ENCODE measurements around the gene MPP4. TPM values are rescaled to one million over a fixed set of nuclear protein-coding genes. Genes with fewer than 3 reads are reported as not detected.

MPP4 gene
- total and polyA plus RNA-seq, 2 of the 13 experiments (the other 11 are each of a cell fraction or from before 2014, with no cell fraction given): not detected

GRCh38 chr2:201707753-201708152, 9.3 kb upstream of the MPP4 start (continued):
- TF ChIP-seq ZBTB40 (IDR thresholded peaks at IDR 0.05) (no peak), ZBTB40 (CRISPR knock-in tag; IDR thresholded peaks at IDR 0.05) (no peak)

- BruUV-seq (replicated peaks): no TSS peak
- ATAC-seq (no peak), FAIRE-seq (no peak), DNase-seq (ENCODE audit: low spot score) (no peak)
- no peak overlapping the region for H3K27ac ChIP-seq (ENCODE audit: extremely low read length, insufficient read depth, low read length)
- H3K27me3 ChIP-seq (ENCODE audit: control insufficient read depth in 1 of 2, insufficient read depth in 2 of 2, low read length in 2 of 2): no peaks in the 10 kb centered on the region
- H3K4me3 ChIP-seq (replicated peaks in 1 of 3; ENCODE audit: insufficient read depth in 1 of 3, low read depth in 2 of 3, low read length in 3 of 3): no peak overlapping the region
- in situ Hi-C loops (cut with HindIII; ENCODE audit: extremely low pct_ligation_motif_present, low pct_unique_long_range_greater_than_20kb): no loop called here
- H2AFZ ChIP-seq (ENCODE audit: low read length): no peak overlapping the region
- no peaks in the 10 kb centered on the region for H4K20me1 ChIP-seq (ENCODE audit: insufficient read depth, low read length)
- ChIA-PET POLR2A (no interaction called here), CTCF (ENCODE audit: low intra/inter-chr PET ratio, low total read pairs) (no interaction called here)
- H3K79me2 ChIP-seq (ENCODE audit: insufficient read depth, low read length): no peaks in the 10 kb centered on the region
- H3K9me3 ChIP-seq (ENCODE audit: low read length): no peaks in the 10 kb centered on the region
- no peaks in the 10 kb centered on the region for H3K4me1 ChIP-seq (ENCODE audit: insufficient read depth, low read length)
- intact Hi-C loops (cut with micrococcal nuclease; ENCODE audit: unreplicated experiment): no loop called here
- 100% methylated on average over 1 of the region's 1 CpG for WGBS (ENCODE audit: low lambda C conversion rate)
- no peak overlapping the region for H3K4me2 ChIP-seq (ENCODE audit: low read depth, low read length)
- H3K36me3 ChIP-seq (replicated peaks in 1 of 2; ENCODE audit: control insufficient read depth in 1 of 2, insufficient read depth in 2 of 2, low read length in 2 of 2): peaks cover 6 to 21% of the 10 kb centered on the region in 2 experiments; a peak in 3 of 5 replicates
- no peak overlapping the region for H3K9ac ChIP-seq (ENCODE audit: insufficient read depth, low read depth, low read length)
- TF ChIP-seq ZNF274 (CRISPR knock-in tag; IDR thresholded peaks at IDR 0.05) (no peak), GLMP (CRISPR knock-in tag; IDR thresholded peaks at IDR 0.05; ENCODE audit: borderline replicate concordance) (no peak), PRDM10 (CRISPR knock-in tag; IDR thresholded peaks at IDR 0.05; ENCODE audit: low read depth) (no peak), MXD3 (CRISPR knock-in tag; IDR thresholded peaks at IDR 0.05) (no peak)
These were observed 8.7 kb upstream of the MPP4 start for GRCh38 chr2:201707142-201707541.
